ENCODE data around the gene ZBTB8B.
"Not testable (repeated sequence)": the region's sequence is repeated elsewhere in the genome, so short reads cannot be mapped to it uniquely, and the experiment has no call there.

Gene ZBTB8B

DNA sequence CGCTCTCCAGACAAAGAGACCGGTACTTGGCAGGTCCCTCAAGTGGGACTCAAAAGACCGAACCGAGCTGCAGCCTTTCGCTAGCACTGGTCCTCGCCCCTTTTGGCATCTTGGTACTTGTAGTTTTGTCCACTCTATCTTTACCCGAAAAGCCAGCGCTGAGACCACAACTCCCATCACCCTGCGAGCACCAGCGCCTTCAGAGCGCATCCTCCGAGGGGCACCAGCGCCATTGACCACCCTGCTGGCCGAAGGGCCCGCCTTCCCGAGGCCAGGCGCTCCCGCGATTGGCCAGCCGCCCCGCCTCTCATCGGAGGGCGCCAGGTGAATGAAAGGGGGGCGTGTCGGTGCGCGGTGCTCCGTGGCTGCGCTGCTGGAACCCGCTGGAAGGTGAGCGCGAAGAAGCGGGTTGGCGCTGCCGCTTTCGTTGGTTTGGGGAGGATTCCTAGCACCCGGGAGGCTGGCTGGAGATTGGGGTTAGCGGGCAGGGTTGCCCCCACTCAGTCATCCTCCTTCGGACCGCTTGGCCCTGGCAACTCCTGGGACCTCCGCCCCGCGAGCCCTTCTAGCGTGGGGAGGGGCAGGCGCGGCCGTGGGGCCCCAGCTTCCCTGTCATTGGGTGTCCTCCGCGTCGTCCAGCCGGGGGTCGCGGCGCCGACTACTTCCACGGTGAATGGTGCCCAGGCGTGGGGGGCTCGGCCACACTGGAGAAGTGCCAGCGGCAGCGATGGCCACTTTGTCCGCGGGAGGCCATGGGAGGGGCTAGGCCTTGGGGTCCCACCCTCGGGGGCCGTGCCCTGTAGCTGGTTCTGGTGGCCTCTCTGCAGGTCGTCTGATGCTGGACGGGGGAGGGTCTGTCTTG, at the start of gene ZBTB8B:
TSS of gene ZBTB8B (plus strand) at position 357 of the 862 bp plus-strand sequence. CDS start 5,553 bp downstream, outside the sequence.
- Mint-ChIP-seq H3K9me3 (no peaks in the 10 kb centered on the region), H3K4me1 (ENCODE audit: low read depth) (peaks cover 13% of the 10 kb centered on the region), H3K27ac (no peak within 1 kb of the TSS), H3K27me3 (peaks cover 63% of the 10 kb centered on the region), H3K4me3 (peak within 1 kb of the TSS; percentile 59), H3K36me3 (ENCODE audit: low read depth) (no peaks in the 10 kb centered on the region)
- DNase-seq = peak; percentile 71

DNA sequence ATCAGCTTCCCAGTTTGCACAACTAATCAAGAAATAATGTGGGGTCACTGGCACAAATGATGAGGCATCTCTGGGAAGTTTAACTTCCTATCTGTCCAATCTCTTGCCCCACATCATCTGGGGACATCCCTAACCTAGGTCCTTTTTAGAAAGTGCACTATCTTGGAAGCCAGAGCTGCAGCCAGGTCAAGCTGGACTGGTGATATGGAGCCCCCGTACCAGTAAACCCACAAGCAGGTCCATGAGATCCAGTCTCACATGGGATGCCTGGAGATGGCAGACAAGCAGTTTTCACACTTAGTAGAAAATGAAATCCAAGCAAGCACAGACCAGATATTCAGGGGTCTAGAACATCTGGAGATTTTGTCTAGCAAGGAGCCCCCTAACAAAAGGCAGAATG, 43.1 kb upstream of the ZBTB8B start:
- no peak for DNase-seq
- Mint-ChIP-seq H3K36me3 (ENCODE audit: low read depth) (no peaks in the 10 kb centered on the region), H3K4me3 (no peak overlapping the region), H3K4me1 (ENCODE audit: low read depth) (peaks cover 3% of the 10 kb centered on the region), H3K27me3 (peaks cover 15% of the 10 kb centered on the region), H3K27ac (no peak overlapping the region), H3K9me3 (no peaks in the 10 kb centered on the region)

DNA sequence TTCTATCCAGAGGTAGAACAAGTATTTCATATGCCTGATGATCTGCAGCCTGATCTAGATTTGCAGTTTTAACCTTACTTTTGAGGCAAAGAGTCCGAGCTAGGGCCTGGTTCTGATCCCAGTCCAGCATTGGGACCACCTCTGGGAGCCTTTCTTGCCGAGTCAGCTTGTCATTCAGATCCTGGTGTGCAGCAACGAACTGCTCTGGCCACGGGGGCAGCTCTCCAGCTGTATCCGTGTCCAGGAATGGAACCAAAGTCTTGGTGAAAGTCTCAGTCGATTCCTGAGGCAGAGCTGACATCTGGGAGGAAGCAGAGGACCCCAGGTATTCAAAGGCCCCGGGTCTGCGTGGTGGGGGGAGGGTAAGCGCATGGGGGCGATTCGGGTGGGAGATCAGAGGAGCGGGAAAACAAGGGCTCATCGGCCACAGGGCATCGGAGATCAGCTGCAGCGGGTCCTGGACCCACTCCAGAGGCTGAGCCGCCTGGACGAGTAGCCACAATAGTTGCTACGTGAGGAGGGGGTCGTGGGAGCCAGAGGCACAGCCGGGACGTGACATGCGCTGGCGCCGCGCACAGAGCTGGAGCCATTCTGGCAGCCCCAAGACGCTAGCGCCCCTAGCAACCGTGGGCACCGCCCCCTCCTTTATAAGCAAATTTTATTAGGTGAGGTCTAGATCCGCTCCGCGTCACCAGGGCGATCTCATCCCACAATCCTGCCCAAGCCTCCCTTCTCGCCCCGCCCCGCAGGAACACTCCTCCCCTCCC, 38.2 kb upstream of the ZBTB8B start:
- H3K4me1 Mint-ChIP-seq (ENCODE audit: low read depth) = peaks cover 3% of the 10 kb centered on the region
- H3K27ac Mint-ChIP-seq = no peak overlapping the region
- DNase-seq = no peak
- no peak overlapping the region for H3K4me3 Mint-ChIP-seq
- H3K36me3 Mint-ChIP-seq (ENCODE audit: low read depth) = no peaks in the 10 kb centered on the region
- H3K9me3 Mint-ChIP-seq = no peaks in the 10 kb centered on the region
- peaks cover 43% of the 10 kb centered on the region for H3K27me3 Mint-ChIP-seq

DNA sequence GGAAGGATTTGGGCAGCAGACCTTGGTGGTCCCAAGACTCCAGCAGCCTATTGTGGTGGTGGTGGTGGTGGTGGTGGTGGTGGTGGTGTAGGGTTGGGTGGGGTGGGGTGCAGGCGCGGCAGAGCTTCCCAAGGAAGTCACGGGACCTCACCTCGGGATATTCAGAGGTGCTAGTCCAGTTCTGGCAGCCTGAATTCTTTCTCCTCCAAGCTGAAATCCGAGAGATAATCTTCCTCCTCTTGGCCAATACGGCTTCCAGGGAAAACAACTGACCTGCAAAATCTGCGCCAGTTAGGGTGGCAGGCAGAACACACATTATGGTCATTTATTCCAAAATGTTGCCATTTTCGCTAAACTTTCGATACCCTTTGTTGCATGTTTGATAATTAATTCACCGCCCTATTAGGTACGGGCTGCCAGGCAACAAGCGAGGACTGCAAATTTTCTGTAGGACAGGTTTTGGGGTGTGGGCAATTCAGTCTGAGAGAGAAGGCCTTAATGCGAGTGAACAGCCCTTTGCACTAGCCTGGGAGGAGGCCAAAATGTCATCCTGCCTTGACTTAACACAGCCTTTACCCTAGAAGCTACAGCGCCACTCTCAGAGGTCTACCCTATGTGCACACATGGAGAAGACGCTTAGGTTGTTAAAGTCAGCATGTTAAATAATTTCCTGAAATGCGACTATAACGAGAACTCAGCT, 37.5 kb upstream of the ZBTB8B start:
- Mint-ChIP-seq H3K36me3 (ENCODE audit: low read depth) (no peaks in the 10 kb centered on the region), H3K4me1 (ENCODE audit: low read depth) (peaks cover 3% of the 10 kb centered on the region), H3K27ac (no peak overlapping the region), H3K9me3 (no peaks in the 10 kb centered on the region), H3K27me3 (peaks cover 40% of the 10 kb centered on the region), H3K4me3 (no peak overlapping the region)
- no peak for DNase-seq

- peaks cover 39% of the 10 kb centered on the region for H3K27me3 Mint-ChIP-seq
- no peaks in the 10 kb centered on the region for H3K4me1 Mint-ChIP-seq (ENCODE audit: low read depth)
- H3K36me3 Mint-ChIP-seq (ENCODE audit: low read depth) = no peaks in the 10 kb centered on the region
- H3K4me3 Mint-ChIP-seq = no peak overlapping the region
- no peaks in the 10 kb centered on the region for H3K9me3 Mint-ChIP-seq
- no peak for DNase-seq
- H3K27ac Mint-ChIP-seq = no peak overlapping the region
These were observed 33.0 kb upstream of the ZBTB8B start for GRCh38 chr1:32431736-32432400.

GRCh38 chr1:32438136-32438535, 26.7 kb upstream of the ZBTB8B start:
- no peaks in the 10 kb centered on the region for H3K36me3 Mint-ChIP-seq (ENCODE audit: low read depth)
- peaks cover 39% of the 10 kb centered on the region for H3K27me3 Mint-ChIP-seq
- H3K9me3 Mint-ChIP-seq = peaks cover 6% of the 10 kb centered on the region
- H3K4me3 Mint-ChIP-seq = no peak overlapping the region
- no peak overlapping the region for H3K27ac Mint-ChIP-seq
- H3K4me1 Mint-ChIP-seq (ENCODE audit: low read depth) = no peaks in the 10 kb centered on the region
- DNase-seq = no peak

DNA sequence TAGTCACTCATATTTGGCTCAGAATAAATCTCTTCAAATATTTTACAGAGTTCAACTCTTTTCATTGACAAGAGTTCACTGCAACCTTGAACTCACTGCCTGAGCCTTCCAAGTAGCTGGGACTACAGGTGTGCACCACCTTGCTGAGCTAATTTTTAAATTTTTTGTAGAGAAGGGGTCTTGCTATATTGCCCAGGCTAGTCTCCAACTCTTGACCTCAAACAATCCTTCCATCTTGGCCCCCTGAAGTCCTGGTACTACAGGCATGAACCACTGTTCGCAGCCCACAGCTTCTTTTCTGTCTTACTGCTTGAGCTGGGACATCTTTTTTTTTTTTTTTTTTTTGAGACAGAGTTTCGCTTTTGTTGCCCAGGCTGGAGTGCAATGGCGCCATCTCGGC, 26.1 kb upstream of the ZBTB8B start:
- H3K27me3 Mint-ChIP-seq = peaks cover 41% of the 10 kb centered on the region
- H3K27ac Mint-ChIP-seq; H3K36me3 Mint-ChIP-seq (ENCODE audit: low read depth); DNase-seq; H3K4me1 Mint-ChIP-seq (ENCODE audit: low read depth); H3K9me3 Mint-ChIP-seq; H3K4me3 Mint-ChIP-seq: not testable (repeated sequence)

GRCh38 chr1:32441467-32441866, 23.4 kb upstream of the ZBTB8B start:
- peaks cover 47% of the 10 kb centered on the region for H3K27me3 Mint-ChIP-seq
- H3K4me1 Mint-ChIP-seq (ENCODE audit: low read depth); H3K9me3 Mint-ChIP-seq; DNase-seq; H3K36me3 Mint-ChIP-seq (ENCODE audit: low read depth); H3K27ac Mint-ChIP-seq; H3K4me3 Mint-ChIP-seq: not testable (repeated sequence)

GRCh38 chr1:32447469-32448185, 17.2 kb upstream of the ZBTB8B start:
- H3K4me1 Mint-ChIP-seq (ENCODE audit: low read depth) = no peaks in the 10 kb centered on the region
- H3K27me3 Mint-ChIP-seq = peaks cover 41% of the 10 kb centered on the region
- no peaks in the 10 kb centered on the region for H3K36me3 Mint-ChIP-seq (ENCODE audit: low read depth)
- no peak for DNase-seq
- H3K4me3 Mint-ChIP-seq = no peak overlapping the region
- peaks cover 8% of the 10 kb centered on the region for H3K9me3 Mint-ChIP-seq
- H3K27ac Mint-ChIP-seq = no peak overlapping the region

DNA sequence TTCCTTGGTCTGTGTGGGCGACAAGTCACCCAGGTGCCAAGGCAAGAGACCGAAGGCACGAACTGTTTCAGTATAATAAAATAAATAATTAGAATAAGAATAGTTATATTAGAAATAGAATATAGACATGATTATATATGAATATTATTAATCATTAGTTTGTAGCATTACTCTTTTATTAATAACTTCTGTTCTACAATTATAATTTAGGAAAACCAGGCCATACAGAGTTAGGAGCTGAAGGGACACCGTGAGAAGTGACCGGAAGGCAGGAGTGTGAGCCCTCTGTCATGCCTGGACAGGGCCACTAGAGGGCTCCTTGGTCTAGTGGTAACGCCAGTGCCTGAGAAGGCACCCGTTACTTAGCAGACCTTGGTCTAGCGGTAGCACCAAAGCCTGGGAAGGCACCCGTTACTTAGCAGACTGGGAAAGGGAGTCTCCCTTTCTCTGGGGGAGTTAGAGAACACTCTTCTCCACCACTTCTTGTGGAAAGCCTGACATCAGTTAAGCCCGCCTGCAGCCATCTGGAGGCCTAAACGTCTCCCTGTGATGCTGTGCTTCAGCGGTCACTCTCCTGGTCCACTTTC, 16.6 kb upstream of the ZBTB8B start:
- not testable (repeated sequence) for H3K9me3 Mint-ChIP-seq; H3K4me3 Mint-ChIP-seq; H3K4me1 Mint-ChIP-seq (ENCODE audit: low read depth); H3K27ac Mint-ChIP-seq; H3K36me3 Mint-ChIP-seq (ENCODE audit: low read depth)
- peak; percentile 54 for DNase-seq
- peaks cover 40% of the 10 kb centered on the region for H3K27me3 Mint-ChIP-seq

DNA sequence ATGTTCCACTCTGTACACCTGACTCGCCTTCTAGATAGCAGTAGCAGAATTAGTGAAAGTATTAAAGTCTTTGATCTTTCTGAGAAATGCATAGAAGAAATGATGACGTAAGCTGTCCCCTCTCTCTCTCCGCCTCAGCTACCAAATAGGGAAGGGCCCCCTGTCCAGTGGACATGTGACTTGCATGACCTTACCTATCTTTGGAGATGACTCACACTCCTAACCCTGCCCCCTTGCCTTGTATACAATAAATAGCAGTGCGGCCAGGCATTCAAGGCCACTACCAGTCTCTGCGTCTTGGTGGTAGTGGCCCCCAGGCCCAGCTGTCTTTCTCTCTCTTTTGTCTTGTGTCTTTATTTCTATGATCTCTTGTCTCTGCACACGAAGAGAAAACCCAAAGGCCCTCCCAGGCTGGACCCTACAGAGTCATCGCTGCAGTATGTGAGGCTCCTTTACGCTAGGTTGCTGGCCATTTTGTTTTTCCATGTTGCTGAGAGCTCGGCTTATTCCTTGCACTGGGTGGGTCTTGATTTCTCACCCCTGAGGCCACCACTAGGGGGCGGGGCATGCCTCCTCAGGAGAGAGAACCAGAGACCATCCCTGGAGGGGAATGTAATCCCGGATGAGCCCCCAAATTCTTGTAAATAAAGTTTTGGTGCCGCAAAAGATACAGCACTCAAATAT, 16.0 kb upstream of the ZBTB8B start:
- peaks cover 34% of the 10 kb centered on the region for H3K27me3 Mint-ChIP-seq
- H3K36me3 Mint-ChIP-seq (ENCODE audit: low read depth) = no peaks in the 10 kb centered on the region
- DNase-seq = no peak
- no peak overlapping the region for H3K27ac Mint-ChIP-seq
- peaks cover 8% of the 10 kb centered on the region for H3K9me3 Mint-ChIP-seq
- H3K4me3 Mint-ChIP-seq = no peak overlapping the region
- H3K4me1 Mint-ChIP-seq (ENCODE audit: low read depth) = no peaks in the 10 kb centered on the region

DNA sequence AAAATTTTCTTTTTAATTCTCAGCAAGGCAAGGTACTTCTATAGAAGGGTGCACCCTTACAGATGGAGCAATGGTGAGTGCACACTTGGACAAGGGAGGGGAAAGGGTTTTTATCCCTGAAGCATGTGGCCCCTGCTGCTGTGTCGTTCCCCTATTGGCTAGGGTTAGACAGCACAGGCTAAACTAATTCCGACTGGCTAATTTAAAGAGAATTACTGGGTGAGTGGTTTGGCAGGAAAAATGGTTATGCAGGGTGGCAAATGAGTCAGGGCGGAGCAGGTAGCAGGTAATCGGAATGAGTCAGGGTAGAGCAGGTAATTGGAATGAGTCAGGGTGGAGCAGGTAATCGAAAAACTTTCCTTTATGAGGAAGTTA, 15.4 kb upstream of the ZBTB8B start:
- peaks cover 33% of the 10 kb centered on the region for H3K27me3 Mint-ChIP-seq
- not testable (repeated sequence) for H3K9me3 Mint-ChIP-seq; H3K4me1 Mint-ChIP-seq (ENCODE audit: low read depth); H3K4me3 Mint-ChIP-seq; H3K36me3 Mint-ChIP-seq (ENCODE audit: low read depth); H3K27ac Mint-ChIP-seq; DNase-seq

GRCh38 chr1:32454726-32455125, 10.1 kb upstream of the ZBTB8B start:
- Mint-ChIP-seq H3K4me3 (no peak overlapping the region), H3K27ac (no peak overlapping the region), H3K4me1 (ENCODE audit: low read depth) (no peaks in the 10 kb centered on the region), H3K36me3 (ENCODE audit: low read depth) (no peaks in the 10 kb centered on the region), H3K9me3 (peaks cover 15% of the 10 kb centered on the region), H3K27me3 (peaks cover 14% of the 10 kb centered on the region)
- DNase-seq = no peak

All from activated T-cell treated with anti-CD3 and anti-CD28 coated beads, Interleukin-2, amount 50 U/mL, for 24 hours (primary cell).